BLaER1 treated with 17β-estradiol and CSF1 and Interleukin-3, amounts not matched to agents 10 nM and 100 nM (cell line): Measurements from ENCODE around the gene TAPBPL.
A peak's percentile ranks its signal among the peaks of the same experiment; 100 is the strongest.
"Not testable (repeated sequence)": the region's sequence is repeated elsewhere in the genome, so short reads cannot be mapped to it uniquely, and the experiment has no call there.

Source experiments
- H3K27ac ChIP-seq, 11 experiments: shearing (Covaris generic); formaldehyde crosslinking; 2 replicates each; pipeline ENCODE4 v1.8.1; 2022
- H3K27me3 ChIP-seq, 11 experiments: shearing (Covaris generic); formaldehyde crosslinking; 2 replicates each; pipeline ENCODE4 v1.8.1; 2022
- H3K36me3 ChIP-seq, 11 experiments: shearing (Covaris generic); formaldehyde crosslinking; 2 replicates each; pipeline ENCODE4 v1.8.1; 2022
- H3K4me1 ChIP-seq, 10 experiments: shearing (Covaris generic); formaldehyde crosslinking; 2 replicates each; pipeline ENCODE4 v1.8.1; 2022
- H3K4me2 ChIP-seq, 11 experiments: shearing (Covaris generic); formaldehyde crosslinking; 2 replicates each; pipeline ENCODE4 v1.8.1; 2022
- H3K4me3 ChIP-seq, 10 experiments: shearing (Covaris generic); formaldehyde crosslinking; 2 replicates each; pipeline ENCODE4 v1.8.1; 2022
- H3K9ac ChIP-seq, 11 experiments: shearing (Covaris generic); formaldehyde crosslinking; 2 replicates each; pipeline ENCODE4 v1.8.1; 2022
- H3K9me3 ChIP-seq, 11 experiments: shearing (Covaris generic); formaldehyde crosslinking; replicated peaks in 1 of 11; 2 replicates each; pipeline ENCODE4 v1.8.1; 2022
- H4K20me1 ChIP-seq, 11 experiments: shearing (Covaris generic); formaldehyde crosslinking; 2 replicates each; pipeline ENCODE4 v1.8.1; 2022
- Cebpa-rat ChIP-seq, 11 experiments: shearing (Covaris generic); IDR thresholded peaks; 2 replicates each; pipeline ENCODE4 v1.8.1; 2022

The TAPBPL gene

DNA sequence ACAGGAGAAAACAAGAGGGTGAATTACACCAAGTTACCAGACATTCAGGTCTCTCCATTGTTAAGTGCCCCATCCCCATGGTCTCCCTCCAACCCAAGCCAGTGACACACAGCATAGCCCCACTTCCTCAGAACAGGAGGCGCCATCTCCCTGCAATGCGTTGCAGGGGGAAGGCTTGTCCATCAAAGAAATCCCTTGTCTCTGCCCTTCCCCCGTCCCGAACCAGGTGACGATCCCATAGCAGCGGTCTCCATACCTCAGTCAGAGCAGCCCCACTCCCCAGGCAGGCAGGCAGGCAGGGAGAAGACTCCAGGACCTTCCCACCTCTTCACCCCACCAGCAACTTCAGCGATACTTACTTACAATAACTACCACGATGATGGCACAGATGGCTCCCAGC lies 12.7 kb downstream of the TAPBPL start:
- H4K20me1 ChIP-seq, result peaks cover 0 to 13% (median 2%) of the 10 kb centered on the region in 11 experiments; a peak in 5 of 22 replicates
- peaks cover 94 to 99% (median 96%) of the 10 kb centered on the region in 10 experiments for H3K4me1 ChIP-seq
- H3K9me3 ChIP-seq, result peaks cover 10 to 31% (median 30%) of the 10 kb centered on the region in 11 experiments; a peak in 21 of 22 replicates
- H3K9ac ChIP-seq, result peak overlapping the region in 10 of 11 experiments; percentile 28 to 78 (median 63); a peak in 13 of 22 replicates
- no peaks in the 10 kb centered on the region for H3K27me3 ChIP-seq
- H3K4me3 ChIP-seq, result no peak overlapping the region; a peak in 1 of 20 replicates
- no peak for TF ChIP-seq Cebpa-rat (IDR thresholded peaks at IDR 0.05)
- peaks cover 46 to 88% (median 78%) of the 10 kb centered on the region in 11 experiments for H3K36me3 ChIP-seq
- H3K27ac ChIP-seq, result peak overlapping the region; percentile 78 to 91 (median 83); a peak in 21 of 22 replicates
- H3K4me2 ChIP-seq, result peak overlapping the region; percentile 72 to 99 (median 93)

- H3K27me3 ChIP-seq, result no peaks in the 10 kb centered on the region
- H3K9me3 ChIP-seq, result peaks cover 10 to 31% (median 30%) of the 10 kb centered on the region in 11 experiments; a peak in 21 of 22 replicates
- H3K9ac ChIP-seq, result peak overlapping the region in 5 of 11 experiments; percentile 8 to 57 (median 30); a peak in 7 of 22 replicates
- H3K4me1 ChIP-seq, result peaks cover 87 to 92% (median 88%) of the 10 kb centered on the region in 10 experiments
- no peak overlapping the region for H3K4me3 ChIP-seq
- peak overlapping the region in 9 of 11 experiments; percentile 17 to 59 (median 42); a peak in 14 of 22 replicates for H3K27ac ChIP-seq
- peaks cover 0 to 21% (median 3%) of the 10 kb centered on the region in 11 experiments; a peak in 5 of 22 replicates for H4K20me1 ChIP-seq
- peaks cover 46 to 78% (median 68%) of the 10 kb centered on the region in 11 experiments for H3K36me3 ChIP-seq
- H3K4me2 ChIP-seq, result peak overlapping the region; percentile 32 to 100 (median 64)
- no peak for TF ChIP-seq Cebpa-rat (IDR thresholded peaks at IDR 0.05)
These were observed 13.8 kb downstream of the TAPBPL start for GRCh38 chr12:6465467-6466183.

- peak overlapping the region; percentile 17 to 59 (median 42); a peak in 18 of 22 replicates for H3K27ac ChIP-seq
- H3K9me3 ChIP-seq, result peaks cover 10 to 31% (median 30%) of the 10 kb centered on the region in 11 experiments; a peak in 21 of 22 replicates
- H3K4me1 ChIP-seq, result peaks cover 83 to 89% (median 85%) of the 10 kb centered on the region in 10 experiments
- H3K36me3 ChIP-seq, result peaks cover 43 to 72% (median 66%) of the 10 kb centered on the region in 11 experiments
- H3K27me3 ChIP-seq, result no peaks in the 10 kb centered on the region
- H4K20me1 ChIP-seq, result peaks cover 0 to 21% (median 3%) of the 10 kb centered on the region in 11 experiments; a peak in 5 of 22 replicates
- no peak for TF ChIP-seq Cebpa-rat (IDR thresholded peaks at IDR 0.05)
- H3K4me2 ChIP-seq, result peak overlapping the region; percentile 32 to 100 (median 64)
- H3K4me3 ChIP-seq, result peak overlapping the region in 3 of 10 experiments; percentile 3 to 83 (median 12); a peak in 2 of 20 replicates
- H3K9ac ChIP-seq, result peak overlapping the region in 5 of 11 experiments; percentile 8 to 57 (median 30); a peak in 5 of 22 replicates
These were observed 14.3 kb downstream of the TAPBPL start for GRCh38 chr12:6466184-6466573.

GRCh38 chr12:6466751-6467150 lies 14.9 kb downstream of the TAPBPL start:
- Histone ChIP-seq H3K4me2 (peak overlapping the region; percentile 32 to 100 (median 64)), H3K4me1 (peaks cover 83 to 88% (median 85%) of the 10 kb centered on the region in 10 experiments), H3K9me3 (peaks cover 10 to 31% (median 30%) of the 10 kb centered on the region in 11 experiments; a peak in 21 of 22 replicates), H4K20me1 (peaks cover 0 to 21% (median 3%) of the 10 kb centered on the region in 11 experiments; a peak in 5 of 22 replicates), H3K4me3 (peak overlapping the region in 6 of 10 experiments; percentile 3 to 88 (median 19); a peak in 4 of 20 replicates), H3K27ac (peak overlapping the region; percentile 4 to 59 (median 42); a peak in 15 of 22 replicates), H3K36me3 (peaks cover 43 to 69% (median 64%) of the 10 kb centered on the region in 11 experiments), H3K9ac (0 out of 22 replicates have a peak overlapping the region, but pooled peaks of 1 of the 11 experiments have one; percentile 57)
- not testable (repeated sequence) for H3K27me3 ChIP-seq

GRCh38 chr12:6467571-6468282 lies 15.9 kb downstream of the TAPBPL start:
- peak overlapping the region in 8 of 11 experiments; percentile 0 to 59 (median 39); a peak in 8 of 22 replicates for H3K27ac ChIP-seq
- peak overlapping the region; percentile 80 to 88 (median 83); a peak in 17 of 20 replicates for H3K4me3 ChIP-seq
- peaks cover 76 to 82% (median 78%) of the 10 kb centered on the region in 10 experiments for H3K4me1 ChIP-seq
- H3K9me3 ChIP-seq, result peaks cover 10 to 31% (median 30%) of the 10 kb centered on the region in 11 experiments; a peak in 21 of 22 replicates
- not testable (repeated sequence) for H3K9ac ChIP-seq, H3K27me3 ChIP-seq
- peaks cover 39 to 65% (median 58%) of the 10 kb centered on the region in 11 experiments for H3K36me3 ChIP-seq
- peak overlapping the region; percentile 87 to 100 (median 96) for H3K4me2 ChIP-seq
- peaks cover 0 to 21% (median 3%) of the 10 kb centered on the region in 11 experiments; a peak in 5 of 22 replicates for H4K20me1 ChIP-seq

- peaks cover 34 to 60% (median 53%) of the 10 kb centered on the region in 11 experiments for H3K36me3 ChIP-seq
- peak overlapping the region; percentile 80 to 88 (median 83); a peak in 17 of 20 replicates for H3K4me3 ChIP-seq
- H3K9me3 ChIP-seq, result peaks cover 10 to 31% (median 30%) of the 10 kb centered on the region in 11 experiments; a peak in 21 of 22 replicates
- H3K27ac ChIP-seq, result peak overlapping the region in 1 of 11 experiments; percentile 58; a peak in 2 of 22 replicates
- TF ChIP-seq Cebpa-rat (IDR thresholded peaks at IDR 0.05), result no peak
- H3K4me2 ChIP-seq, result peak overlapping the region; percentile 87 to 100 (median 96); a peak in 21 of 22 replicates
- peaks cover 0 to 21% (median 3%) of the 10 kb centered on the region in 11 experiments; a peak in 5 of 22 replicates for H4K20me1 ChIP-seq
- H3K4me1 ChIP-seq, result peaks cover 71 to 77% (median 73%) of the 10 kb centered on the region in 10 experiments
- H3K9ac ChIP-seq, result no peak overlapping the region
- H3K27me3 ChIP-seq, result no peaks in the 10 kb centered on the region
These were observed 16.4 kb downstream of the TAPBPL start for GRCh38 chr12:6468283-6468575.

DNA sequence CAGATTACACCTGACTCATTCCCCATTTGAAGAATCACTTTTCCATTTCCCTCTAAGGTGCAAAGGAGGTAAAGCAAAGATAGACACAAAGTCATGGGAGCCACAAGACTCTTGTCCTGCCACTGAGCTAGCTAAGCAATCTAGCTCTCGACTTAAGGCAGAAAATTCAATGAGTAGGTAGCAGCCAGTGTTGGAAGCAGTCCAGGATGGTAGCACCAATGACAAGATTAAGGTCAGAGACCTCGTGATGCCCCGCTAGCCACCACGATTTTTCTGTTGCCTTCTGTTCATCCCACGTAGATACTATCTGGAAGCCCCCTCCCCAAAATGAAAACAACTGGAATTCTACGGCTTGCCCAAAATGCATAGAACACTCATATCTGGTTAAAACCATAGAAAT lies 17.2 kb downstream of the TAPBPL start:
- Histone ChIP-seq H3K27ac (peak overlapping the region in 7 of 11 experiments; percentile 73 to 91 (median 87); a peak in 7 of 22 replicates), H4K20me1 (peaks cover 0 to 21% (median 3%) of the 10 kb centered on the region in 11 experiments; a peak in 5 of 22 replicates), H3K4me2 (peak overlapping the region; percentile 87 to 100 (median 96)), H3K27me3 (no peaks in the 10 kb centered on the region), H3K36me3 (peaks cover 25 to 51% (median 45%) of the 10 kb centered on the region in 11 experiments), H3K4me3 (peak overlapping the region; percentile 80 to 88 (median 83)), H3K4me1 (peaks cover 63 to 68% (median 65%) of the 10 kb centered on the region in 10 experiments), H3K9me3 (peaks cover 10 to 31% (median 30%) of the 10 kb centered on the region in 11 experiments; a peak in 21 of 22 replicates), H3K9ac (peak overlapping the region; percentile 85 to 95 (median 89))
- no peak for TF ChIP-seq Cebpa-rat (IDR thresholded peaks at IDR 0.05)
